OCI-M2 (cell line): ENCODE results near the gene PRDM1.

ENCODE experiments used
- DNase-seq: peaks from one replicate; lab custom pipeline; 2025; ENCODE audit not compliant: unreplicated experiment; lab: John Stamatoyannopoulos, UW

Gene PRDM1

DNA sequence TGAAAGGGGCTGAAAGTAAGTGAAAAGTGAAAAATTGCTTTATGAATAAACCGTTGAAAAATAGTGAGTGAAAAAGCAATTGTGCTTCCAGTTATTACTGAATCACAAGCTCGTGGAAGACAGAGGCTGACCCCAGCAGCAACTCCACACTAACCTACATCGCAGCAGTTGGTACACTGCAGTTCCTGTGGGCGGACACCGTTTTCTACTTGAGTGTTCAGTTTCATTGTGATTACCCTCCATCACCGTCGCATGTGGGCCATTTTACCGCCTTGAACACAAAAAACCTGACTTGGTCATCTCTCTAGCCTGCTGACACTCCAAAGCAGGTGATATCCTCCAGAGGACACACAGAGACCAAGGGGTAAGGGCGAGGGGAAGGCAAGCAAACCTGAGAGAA, 28.4 kb downstream of the PRDM1 start:
- no peak for DNase-seq

DNA sequence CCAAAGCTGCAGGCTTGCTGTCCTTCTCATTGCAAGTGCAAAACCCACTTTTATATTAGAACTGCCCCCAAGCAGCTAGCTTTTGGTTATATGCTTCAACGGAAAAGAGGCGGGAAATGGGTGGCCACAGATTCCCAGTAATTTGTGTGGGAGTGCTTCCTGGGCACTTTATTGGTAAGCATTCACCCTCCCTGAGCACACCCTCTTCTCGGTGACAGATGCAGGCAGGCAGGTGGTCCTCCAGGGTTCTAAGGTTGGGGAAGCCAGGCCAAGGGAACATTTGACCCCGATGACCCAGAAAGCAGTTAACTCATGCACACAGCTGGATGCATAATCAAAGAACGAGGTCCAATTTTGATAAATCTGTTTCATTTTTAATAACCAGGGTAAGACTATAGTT, 29.1 kb downstream of the PRDM1 start:
- no peak for DNase-seq

DNA sequence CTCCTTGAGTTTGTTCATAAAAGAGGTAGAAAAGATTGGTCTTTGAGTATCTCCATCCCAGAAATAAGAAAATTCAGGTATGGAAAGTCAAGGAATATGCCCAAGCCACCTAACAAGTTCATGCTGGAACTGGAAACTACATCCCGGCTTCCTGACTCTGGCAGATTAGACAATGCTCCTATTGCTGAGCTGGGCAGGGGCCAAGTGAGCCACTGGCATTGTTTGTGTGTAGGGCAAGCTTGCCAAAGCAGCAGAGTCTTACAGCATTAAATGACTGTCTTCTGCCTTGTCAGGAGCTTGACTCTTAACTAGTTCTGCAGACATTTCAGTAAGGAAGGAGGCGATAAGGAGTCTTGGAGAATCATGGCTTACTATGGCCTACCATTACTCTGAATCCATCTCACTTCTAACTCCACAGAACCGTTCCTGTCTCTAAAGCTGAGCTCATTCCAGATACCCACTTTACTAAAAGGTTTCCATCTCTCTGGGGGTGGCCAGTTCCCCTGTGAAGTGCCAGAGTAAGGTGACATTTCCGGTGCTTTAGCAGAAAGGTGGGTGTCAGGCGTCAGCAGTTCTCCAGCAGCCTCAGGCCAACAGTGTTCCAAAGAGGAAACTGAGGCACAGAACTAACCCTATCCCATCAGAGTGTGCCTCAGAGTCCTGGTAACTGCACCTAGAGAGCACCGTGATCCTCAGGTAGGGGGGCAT, 30.1 kb downstream of the PRDM1 start:
- no peak for DNase-seq

DNA sequence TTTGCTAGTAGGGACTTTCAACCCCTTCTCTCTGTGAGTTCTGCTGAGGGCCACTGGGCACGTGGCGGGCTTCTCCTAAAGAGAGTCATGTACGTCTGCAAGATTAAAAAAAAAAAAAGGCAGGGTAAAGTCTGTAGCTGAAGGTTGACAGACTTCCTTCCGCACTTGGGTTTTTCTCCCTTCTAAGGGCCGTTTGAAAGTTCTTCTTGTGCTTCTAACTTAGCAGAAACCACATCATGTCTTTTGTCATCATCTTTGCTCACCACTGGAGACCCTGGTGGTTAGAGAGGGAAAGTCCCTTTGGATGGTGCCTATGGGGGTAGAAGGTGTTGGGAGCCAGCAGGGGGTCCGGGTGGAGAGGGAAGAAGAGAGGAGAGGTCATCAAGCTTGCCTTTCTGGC, 31.4 kb downstream of the PRDM1 start:
- DNase-seq, result no peak

DNA sequence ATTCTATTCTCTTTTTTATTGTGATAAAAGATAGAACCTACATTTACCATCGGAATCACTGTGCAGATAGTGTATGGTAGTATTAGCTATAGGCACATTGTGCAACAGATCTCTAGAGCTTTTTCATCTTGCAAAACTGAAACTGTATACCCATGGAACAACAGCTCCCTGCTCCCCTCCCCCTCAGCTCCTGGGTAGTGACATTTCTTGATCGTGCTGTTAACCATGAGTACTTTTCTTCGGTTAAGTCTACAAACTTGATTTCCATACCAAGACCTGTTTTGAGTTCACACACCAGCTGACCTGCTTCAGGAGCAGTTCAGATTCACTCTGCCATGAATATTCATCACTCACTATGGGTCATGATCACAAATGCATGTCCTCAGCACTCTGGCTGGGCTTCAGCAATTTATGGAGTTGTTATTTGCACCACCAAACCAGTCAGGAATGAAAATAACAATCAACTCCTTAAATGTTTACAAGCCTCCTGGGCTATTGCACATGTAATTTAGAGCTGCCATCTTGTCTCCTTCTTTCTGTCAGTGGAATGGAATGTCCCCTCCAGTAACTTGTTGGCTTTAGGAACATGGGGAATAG, 32.8 kb downstream of the PRDM1 start:
- no peak for DNase-seq

DNA sequence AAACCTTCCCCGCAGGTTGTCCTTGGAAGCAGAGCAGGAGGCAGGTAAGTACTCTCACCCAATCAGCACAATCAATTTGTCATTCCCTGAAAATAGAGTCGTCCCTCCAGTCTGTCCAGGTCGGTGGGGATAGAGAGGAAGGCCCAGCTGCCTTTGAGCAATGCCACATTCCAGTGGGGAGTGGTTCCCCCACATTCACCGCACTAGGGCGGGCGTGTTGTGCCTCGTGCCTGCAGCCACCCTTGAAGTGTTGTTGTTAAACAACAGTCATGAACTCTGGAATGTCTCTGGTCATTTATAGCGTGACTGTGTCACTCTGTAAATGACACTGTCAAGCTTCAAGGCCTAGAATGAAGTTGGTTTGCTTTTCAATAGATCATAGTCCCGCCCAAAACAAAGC, 33.4 kb downstream of the PRDM1 start:
- no peak for DNase-seq

DNA sequence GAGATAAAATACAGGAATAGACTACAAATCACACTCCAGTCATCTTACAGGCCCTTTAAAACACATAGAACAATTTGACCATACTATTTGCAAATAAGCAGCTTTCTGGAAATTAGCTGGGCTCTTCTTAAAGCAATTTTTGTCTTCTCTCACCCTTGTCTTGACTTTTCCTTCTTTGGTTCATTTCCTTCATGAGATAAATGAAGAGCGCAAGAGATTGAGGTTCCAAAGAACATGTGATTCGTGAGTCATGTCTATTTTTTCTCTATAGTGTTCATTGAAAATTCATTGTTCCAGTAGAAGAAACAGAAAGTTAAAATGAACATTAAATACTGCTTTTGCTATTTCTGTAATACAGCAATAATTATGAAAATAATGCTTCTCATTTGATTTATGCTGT, 33.9 kb downstream of the PRDM1 start:
- no peak for DNase-seq

DNA sequence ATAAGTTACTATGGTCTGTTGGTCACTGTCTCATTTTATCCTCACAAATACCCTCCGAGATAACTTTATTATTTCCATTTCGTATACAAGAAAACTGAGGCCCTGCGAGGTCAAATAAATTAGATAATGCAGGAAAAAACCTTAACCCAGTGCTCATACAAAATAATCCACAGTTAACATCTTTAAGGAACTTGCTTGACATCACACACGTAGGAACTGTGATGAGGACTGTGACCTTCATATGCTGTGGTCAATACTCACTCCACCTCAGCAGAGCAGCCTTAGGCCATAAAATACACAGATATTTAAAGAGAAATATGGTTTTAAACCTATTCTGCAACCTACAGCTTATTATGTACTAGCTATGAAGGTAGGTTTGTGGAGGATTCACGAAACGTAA, 34.3 kb downstream of the PRDM1 start:
- DNase-seq, result no peak

DNA sequence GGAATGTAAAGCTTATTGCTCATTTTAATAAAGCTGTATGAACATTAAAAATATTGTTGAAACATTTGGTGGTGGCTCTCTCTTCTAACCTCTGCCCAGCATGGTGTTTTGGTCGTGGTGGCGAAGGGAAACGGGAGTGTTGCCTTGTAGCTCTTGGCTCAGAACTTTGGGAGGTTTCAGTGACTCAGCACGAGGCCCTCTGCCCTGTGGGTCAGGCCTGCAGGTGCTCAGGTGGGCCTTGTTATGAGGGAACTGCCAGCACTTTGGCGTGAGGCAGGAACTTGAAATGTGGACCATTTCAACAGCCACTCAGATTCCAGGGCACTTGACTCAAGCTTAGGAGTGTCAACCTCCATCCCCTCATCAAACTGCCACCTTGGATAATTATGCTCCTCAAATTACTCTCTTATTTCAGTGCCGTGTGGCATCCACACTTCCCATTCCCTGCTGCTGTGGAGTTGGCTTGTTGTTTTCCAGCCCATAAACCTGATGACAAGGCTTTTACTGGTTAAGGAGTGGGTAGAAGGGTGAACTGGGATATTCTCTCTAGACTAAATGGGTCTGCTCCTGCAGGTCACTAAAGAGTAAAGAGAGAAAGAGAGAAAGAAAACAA, 36.3 kb downstream of the PRDM1 start:
- no peak for DNase-seq

DNA sequence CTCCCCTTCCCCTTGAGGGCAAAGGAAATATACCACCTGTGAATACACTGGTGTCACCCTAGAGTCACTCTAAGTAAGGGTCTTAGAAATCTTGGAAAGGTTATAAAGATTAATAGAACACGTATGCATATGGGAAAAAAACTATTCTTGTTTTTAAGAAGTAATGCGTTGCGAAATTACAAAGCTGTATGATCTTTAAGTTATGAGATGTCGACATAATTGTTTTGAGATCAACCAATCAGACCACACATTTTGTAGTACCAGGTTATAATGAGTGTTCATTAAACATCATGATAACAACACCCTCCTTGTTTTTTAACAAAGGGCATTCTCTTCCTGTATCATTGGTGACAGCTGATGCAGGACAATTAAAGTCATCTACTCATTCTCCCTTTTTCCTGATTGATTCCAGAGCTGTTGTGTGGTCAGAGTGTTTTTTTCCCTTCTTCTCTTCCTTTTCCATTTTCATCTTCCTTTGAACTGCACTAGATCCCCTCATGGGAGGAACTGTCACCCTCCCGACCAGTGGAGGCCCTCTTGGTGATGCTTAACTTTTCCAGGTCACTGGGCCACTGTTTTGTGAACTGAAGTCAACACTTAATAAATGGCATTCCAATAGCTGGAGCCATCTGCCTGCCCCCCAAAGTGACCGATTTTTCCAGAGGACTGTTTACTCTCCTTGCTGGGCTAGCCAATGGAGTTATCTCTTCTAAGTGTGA, 37.0 kb downstream of the PRDM1 start:
- no peak for DNase-seq

DNA sequence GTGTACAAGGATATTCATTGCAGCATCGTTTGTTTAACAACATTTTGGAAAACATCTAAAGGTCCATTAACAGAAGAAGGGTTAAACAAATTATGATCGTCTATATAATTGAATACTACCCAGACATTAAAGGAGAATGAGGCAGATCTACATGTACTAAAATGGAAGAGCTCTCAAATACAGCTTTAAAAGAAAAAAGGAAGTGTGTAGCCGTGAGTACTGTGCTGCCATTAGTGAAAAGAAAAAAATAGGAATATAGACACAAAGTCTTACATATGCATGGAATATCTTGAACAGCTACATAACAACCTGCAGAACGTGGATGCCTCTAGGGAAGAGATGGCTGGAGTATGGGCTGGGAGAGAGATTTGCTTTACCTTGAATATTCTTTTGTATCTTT, 37.9 kb downstream of the PRDM1 start:
- no peak for DNase-seq

DNA sequence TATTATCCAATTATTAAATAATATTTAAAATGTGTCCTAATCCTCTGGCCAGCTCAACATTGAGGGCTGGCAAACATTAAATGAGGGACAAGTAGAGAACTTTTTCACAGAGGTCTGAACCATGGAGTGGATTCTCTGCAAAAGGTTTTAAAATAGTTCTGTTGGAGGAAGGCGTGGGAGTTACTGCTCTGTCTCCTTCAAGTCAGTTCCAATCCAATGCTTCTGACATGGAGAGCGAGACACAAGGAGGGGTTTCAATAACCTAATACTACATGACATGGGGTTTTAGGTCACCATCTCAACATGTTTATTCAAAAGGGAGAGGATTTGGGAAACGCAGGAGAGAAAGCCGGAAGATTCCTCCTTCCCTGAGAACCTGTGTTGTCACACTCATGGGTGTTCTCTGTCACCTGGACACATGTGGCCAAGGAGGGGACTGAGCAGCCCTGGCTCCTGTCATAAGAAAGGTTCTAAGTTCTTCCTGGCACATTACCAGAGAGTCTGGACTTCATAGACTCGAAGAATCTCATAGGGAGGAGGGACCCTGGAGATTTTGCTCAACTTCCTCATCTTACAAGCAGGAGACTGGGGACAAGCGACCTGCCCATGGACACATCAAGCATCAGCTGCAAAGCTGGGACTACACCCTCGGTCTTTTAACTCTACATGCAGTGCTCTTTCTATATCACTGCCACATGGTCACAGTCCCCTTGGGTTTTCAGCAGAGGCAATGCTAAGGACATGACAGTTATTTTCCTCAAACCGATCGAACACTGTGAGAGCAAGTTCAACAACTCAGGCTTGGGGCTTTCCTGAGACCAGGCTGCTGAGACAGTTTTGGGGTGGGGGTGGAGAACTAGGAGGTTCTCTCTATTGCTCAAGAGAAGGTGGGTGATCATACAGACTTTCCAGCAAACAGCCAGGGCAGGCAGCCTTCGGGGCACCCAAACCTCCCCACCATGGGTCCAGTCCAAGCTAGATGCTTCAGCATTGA, 38.6 kb downstream of the PRDM1 start:
- DNase-seq, result no peak

DNA sequence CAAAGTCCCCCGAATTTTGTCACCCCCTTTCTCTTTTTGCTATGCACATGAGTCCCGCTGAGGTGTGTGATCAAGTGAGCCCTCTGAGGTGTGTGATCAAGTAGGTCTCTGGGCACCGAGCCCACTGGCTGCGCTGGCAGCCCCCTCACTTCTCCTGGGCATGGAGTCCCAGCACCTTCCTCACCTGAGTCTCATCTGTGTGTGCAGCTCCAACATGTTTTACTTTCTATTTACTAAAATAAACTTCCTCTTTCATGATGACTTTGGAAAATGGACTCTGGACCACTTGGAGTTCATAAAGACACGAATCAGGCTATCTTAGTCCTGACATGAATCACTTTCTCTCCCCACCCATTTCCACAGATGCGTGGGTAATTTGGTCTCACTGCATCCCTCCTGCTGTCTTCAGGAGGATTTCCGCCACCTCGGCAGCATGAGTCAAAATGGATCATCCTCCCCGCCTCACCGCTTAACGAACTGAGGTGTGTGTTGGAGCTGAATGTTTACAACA, 39.8 kb downstream of the PRDM1 start:
- no peak for DNase-seq

DNA sequence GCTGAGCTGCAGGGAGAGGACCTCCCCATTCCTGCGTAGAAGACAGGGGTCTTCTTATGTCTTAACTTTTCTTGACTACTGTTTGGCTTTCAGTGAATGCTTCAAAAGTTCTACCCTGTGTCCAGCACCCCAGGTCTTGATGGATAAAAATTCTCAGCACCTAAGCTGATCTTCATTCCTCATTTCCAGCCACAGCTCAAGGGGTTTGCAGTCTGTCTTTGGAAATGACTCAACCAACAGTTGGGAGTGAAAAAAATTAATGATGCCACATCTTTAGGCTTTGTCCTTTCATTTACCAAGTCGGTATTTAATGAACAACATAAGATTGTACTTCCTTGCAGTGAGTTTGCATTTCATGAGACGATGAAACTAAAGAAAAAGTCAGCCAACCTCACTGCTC, 40.3 kb downstream of the PRDM1 start:
- DNase-seq, result no peak

DNA sequence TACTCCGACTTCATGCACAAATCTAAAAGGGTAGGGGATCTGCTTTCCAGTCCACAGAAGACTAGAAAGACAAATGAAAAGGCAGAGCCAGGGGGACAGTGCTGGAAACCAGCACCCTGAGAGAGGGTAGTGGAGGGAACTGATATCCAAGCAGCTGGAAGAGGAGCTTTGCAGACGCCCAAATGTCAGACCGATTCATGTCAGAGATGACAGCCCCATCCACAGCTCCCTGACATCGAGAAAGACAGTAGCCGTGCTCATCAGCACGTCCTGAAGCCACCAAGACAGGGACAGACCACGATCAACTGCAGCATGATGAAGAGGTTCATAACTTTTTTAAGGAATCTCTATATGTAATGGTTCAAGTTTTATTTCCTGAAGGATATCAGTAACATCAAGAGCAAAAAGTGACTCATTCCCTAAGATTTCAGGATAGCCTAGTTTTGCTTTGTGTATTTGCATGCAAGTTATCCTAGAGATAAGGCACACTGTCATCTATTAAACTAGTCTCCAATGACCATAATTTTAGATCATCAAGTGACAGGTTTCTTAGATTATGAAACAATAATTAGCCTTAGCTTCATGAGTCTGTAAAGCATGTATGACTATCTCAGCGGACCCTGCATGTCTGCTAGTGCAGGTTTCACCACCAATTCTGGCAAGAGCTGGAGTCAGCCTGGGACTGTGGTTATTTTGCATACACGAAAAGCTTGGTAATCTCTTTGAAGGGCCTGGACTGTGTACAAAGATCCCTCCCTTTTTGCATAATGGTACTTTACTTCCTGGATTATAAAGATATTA, 43.0 kb downstream of the PRDM1 start:
- no peak for DNase-seq

DNA sequence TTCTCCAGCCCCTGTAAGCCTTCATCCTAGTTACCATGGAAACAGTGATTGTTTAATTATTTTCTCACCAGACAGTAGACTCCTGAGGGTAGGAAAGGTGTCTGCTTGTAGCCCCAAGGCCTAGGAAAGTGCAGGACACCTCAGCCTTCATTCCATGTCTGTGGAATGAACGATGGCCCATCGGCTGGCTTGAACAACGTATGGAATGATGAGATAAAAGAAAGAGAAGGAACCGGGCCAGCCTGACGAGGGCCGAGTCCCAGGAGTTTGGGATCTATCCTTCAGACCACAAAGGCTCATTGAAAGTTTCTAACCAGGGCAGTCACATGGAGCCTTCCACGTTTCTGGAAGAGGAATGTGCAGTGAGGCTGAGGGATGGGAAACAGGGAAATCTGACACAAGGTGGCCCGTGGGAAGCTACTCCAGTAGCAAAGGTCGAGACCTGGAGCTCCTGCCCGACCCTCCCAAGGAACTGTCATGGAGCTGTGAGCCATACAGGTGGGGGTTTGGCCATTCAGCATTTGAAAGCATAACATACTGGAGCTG, 46.1 kb downstream of the PRDM1 start:
- DNase-seq, result no peak

DNA sequence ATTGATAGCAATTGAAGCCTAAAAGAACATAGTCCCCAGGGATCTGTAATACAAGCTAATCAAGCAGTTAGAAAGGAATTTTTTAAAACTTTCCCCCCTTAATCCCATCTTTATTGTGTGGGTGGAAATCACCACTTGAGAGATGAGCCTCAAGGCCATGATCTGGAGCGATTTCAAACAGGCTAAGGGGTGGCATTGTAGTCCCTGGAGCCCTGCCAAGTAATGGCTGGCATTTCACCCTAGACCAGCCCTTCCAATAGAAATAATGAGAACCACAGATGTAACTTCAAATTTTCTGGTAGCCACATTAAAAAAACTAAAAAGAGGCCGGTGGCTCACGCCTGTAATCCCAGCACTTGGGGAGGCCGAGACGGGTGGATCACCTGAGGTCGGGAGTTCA, 46.9 kb downstream of the PRDM1 start:
- DNase-seq, result no peak

DNA sequence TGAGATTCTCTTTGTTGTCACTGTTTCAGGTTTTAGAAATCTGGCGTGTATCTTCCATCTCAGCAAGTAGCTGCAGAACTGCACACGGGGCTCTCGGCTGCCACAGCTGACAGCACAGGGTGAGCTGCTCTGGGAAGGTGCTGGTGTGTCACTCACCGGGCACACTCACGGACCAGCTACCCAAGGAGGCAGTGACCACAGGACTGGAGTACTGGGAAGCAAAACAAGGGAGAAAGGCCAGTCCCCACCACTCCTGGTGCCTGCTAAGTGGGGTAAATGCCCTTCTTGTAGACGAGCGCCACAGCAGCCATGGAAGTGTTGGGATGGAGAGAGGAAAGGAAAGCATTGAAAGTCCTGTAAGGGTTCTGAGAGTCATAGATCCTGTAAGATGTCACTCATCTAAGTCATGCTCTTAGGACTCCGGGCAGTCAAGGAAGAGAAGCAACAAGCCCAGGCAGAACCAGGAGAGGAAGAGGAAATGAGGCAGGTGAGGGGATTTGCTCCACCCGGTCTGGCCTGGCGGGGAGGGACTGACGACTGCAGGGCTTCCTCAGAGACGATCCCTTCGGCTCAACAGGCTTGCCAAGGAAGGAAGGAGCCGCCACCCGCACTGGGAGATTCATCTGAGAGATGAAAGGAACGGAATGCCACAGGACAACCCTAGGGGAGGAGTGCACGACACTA, 48.1 kb downstream of the PRDM1 start:
- no peak for DNase-seq
